Left ventricle myocardium superior (tissue), 1 donor: Measurements from ENCODE around the gene SND1. TPM values are rescaled to one million over a fixed set of nuclear protein-coding genes. Genes with fewer than 3 reads are reported as not detected.

Source experiments
- ATAC-seq: fragments of 200-7000 bp; cut with Tn5 transposase; one replicate; pipeline ENCODE4 v1.9.1; 2020; ENCODE audit warnings: mild to moderate bottlenecking, moderate library complexity
- DNase-seq: peaks from one replicate; pipeline ENCODE4 v3.0.0-alpha.2; 2020
- intact Hi-C: fragments of 100-400 bp; cut with micrococcal nuclease; formaldehyde crosslinking; loops from one replicate; pipeline ENCODE4 v1.11.0; 2022
- total RNA-seq: library from RNA; stranded (reverse); fragmentation: NEBNext Ultra II Directional; extraction: Animal tissue kit (Norgen Biotek cat#: 25700); gene quantifications from one replicate; pipeline ENCODE4 v1.2.1, GENCODE V29; 2021
- donor health status: DM: no; HTN: yes; CAD: no; lungs with severe emphysema.

SND1 gene
- total RNA-seq, 1 donor from 2014 or later = 92.3 TPM

DNA sequence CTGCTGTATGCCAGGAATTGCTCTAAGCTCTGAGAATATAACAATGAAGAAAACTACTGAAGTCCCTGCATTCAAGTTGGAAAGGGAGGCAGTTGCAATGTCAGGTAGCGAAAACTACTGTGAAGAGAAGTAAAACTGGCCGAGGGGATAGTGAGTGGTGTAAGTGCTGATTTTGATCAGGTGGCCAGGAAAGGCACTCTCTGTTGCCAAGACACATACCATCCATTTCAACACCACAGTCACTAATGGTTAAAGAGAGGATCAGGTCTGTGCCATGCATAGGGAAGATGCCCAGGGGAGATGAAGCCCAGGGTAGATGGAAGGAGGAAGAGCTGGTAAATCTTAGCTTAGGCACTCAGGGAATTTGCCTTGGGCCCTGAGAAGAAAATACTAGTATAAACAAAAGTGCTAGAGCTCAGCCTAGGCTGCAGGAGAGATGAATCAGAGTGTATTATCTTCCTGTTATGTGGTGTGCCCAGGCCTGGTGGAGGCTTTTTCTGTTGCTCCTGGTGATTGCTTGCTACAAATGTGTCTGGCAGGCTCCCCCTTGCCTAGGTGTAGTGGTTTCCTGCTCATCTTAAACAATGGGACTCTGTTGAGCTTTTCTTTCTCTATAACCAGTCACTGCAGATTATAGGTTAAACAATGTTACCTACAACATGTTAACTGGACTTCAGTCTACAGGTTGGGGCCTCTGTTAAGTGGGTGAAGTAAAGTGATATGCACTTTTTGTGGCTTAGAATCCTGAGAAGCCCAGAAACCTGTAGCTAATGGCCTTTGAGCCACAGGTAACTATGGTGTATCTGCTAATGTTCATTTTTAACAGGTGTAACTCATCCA lies 253.7 kb downstream of the SND1 start:
- intact Hi-C loops = no loop called here
- DNase-seq (no peak), ATAC-seq (no peak)

DNA sequence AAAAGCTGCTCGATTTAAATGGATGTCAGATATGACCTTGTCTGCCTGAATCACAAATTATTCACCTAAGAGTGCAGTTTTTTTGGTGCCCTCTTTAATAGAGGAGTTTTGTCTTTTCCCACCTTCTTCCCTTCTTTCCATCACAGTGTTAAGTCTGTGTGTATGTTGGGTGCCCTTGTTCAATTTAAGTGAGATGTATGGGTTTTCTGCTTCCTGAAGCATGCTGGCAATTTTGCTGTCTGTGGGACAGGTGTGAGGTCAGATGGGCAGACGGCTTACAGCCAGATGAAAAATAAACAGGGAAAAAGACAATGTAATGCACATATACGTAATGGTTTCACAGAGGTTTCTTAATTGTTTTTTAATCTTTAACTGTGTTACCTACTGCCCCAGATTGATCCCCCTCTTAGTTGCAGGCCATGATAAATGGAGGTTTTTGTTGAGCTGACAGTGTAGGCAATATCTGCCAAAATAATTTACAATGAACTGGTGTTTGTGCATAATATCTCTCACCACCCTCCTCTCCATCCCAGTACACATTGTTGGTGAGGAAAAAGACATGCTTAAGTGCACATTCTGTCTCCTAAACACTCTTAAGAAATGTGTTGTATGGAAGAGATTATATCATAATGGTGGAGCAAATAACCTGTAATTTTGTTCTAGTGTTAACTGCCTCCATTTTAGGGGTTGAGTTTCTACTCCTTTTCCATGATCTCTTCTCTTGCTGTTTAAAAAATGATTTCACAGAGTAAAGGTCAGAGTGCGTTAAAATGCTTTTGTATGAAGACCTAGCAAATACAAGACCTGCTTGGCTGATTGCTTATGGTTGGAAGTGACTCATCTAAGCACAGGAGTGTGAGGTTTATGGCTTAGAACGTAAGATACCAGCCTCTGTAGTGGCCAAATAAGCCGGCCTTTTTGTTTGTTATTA lies 255.4 kb downstream of the SND1 start:
- ATAC-seq (no peak), DNase-seq (no peak)
- intact Hi-C loops = no loop called here

DNA sequence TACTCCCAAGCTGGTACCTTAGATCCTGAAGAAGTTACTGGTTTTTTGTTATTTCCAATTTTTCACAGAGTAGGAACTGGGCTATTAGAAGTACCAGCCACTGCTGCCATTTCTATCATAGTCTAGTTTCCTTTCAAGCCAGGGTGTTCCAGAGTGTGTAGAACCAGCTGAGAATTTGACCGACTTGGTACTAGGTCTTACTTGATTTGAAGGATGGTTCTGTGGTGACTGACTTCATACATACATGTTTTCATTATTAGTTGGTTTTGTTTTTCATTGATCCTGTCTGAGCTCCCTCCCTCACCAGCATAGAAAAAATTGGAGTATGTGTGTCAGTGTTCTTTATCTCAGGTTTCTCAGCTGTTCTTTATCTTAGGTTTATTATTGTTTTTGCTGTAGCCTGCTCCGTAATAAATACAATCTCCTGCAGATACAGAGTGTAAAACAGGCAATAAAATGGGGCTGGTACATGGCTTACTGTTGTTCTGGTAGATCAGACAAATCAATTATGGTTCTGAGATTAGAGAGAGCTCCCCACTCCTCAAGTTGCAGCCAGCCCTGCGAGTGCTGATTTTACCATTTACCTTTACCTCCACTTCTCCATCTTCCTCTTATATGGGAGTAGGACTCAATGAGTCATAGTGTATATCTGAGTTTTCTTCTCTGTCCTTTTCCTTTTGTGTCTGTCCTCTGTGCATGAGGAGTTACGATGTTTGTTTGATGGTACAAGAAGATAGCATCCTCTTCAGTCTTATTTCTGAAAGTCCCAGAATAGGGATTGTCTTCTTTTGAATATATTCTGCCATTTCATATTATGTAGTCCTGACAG lies 256.6 kb downstream of the SND1 start:
- DNase-seq (no peak), ATAC-seq (no peak)
- intact Hi-C loops = no loop called here

DNA sequence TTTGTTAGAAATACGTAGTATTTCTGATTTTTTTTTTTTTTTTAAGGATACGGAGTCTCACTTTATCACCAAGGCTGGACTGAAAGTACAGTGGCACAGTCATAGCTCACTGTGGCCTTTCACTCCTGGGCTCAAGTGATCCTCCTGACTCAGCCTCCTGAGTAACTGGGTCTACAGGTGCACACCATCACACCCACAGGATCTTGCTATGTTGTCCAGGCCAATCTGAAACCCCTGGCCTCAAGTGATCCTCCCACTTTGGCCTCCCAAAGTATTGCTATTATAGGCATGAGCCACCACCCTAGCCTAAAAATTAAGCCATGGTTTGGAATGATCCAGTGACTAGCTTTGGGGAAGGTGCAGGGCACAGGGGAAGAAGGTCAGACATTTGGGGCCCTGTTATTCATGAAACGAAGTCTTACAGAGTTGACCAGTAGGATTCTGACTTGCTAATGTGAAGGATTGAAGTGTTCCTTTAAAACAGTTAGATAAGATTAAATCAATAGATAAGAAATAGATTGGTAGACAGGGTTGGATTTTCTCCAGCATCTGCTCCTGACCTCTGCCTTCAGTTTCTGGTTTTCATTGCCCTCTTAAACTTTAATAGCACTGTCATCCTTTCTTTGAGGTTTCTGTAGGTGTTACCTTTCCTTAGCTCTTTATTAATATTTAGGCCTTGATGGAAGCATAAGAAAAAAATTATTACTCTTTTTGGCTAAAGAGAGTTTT lies 257.6 kb downstream of the SND1 start:
- intact Hi-C loops = no loop called here
- DNase-seq (no peak), ATAC-seq (no peak)

DNA sequence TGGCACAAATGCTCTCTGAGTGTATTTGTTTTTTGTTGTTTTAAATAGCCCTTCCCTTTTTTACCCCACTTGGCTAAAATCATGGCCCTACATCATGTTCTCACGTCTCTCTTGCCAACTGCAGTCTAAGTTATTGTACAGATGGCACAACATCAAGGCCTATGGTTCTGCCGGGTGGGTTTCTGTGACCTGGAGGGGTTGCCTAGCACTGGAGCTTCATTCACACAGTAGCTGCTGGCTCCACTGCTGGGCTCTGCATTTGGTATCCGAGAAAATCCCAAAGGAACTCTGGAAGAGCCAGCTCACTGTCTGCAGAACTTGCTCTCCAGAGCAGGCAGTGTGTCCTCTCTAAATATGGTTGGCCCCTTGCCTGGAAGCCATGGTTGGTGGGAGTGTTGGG lies 258.7 kb downstream of the SND1 start:
- no peak for ATAC-seq
- DNase-seq = no peak
- intact Hi-C loops = no loop called here

DNA sequence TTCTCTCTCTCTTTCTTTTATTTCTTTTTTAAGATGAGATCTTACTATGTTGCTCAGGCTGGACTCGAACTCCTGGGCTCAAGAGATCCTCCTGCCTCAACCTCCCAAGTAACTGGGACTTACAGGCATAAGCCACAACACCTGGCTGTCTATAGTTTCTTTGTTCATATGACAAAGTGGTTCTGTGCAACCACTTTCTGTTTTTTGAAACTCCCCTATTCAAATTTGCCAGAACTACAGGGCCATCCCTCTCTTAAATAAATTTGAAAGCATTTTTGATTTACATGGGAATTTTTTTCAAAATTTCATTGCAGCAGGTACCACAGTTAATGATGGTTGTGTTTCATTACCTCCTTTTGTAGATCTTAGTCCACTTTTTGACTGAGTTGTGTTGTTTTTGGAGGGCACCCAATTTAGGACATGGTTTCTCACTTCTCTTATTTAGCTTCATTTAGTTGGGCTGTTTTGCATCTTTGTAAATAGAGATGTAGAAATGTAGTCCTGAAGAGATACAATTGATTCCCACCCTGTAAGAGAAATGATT lies 260.0 kb downstream of the SND1 start:
- no peak for ATAC-seq
- DNase-seq = no peak
- intact Hi-C loops = no loop called here

DNA sequence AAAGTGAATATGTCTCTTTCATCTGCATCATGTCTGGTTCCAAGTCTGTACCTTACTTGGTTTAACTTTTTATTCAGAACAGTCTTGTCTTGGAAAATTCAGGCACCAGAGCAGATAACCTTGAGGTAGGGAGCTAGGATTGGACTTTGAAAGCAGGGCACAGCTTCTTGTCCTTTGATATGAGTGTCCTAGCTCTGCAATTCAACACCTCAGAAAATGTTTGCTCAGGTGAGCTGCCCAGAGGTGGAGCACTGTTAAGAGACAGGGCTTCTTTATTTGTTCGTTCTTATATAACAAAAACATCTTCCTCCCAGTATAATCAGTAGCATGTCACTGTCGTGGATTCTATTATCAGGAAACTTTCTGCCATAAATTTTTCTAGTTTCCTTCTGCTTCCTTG lies 260.9 kb downstream of the SND1 start:
- no peak for ATAC-seq
- intact Hi-C loops = no loop called here

DNA sequence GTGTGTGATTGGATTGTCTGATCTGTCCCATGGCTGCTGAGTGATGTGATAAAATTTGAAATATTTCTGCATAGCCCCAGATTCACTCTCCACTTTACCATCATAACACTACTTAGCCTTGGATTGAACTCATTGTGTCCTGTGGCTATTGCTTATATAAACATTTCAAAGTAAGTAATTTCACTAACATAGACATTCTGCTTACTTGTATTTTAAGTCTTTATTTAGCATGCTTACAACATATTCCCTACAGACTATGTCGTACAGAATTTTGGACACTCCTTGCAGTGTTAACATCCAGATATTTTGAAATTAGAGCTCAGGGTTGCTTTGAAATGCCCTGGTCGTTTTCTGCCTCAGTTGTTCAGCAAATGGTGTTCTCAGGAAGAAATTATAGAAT lies 261.7 kb downstream of the SND1 start:
- DNase-seq (no peak), ATAC-seq (no peak)
- intact Hi-C loops = no loop called here

More for the DNA sequence above, 260.9 kb downstream of the SND1 start:
- DNase-seq = no peak

DNA sequence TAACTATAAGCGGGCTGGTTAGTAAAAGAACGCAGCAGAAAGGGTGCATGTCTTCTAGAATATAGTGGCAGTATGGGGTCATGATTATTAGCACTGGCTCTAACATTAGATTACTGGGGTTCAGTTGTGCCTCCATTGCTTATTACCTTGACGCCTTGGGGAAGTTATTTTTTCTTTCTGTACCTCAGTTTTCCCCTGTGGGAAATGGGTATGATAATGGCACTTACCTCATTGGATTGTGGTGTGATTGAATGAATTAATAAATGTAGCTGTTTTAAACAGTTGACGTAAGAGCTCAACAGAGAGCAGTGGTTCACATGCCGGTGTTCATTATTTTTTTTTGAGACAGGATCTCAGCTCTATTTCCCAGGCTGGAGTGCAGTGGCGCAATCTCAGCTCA lies 262.7 kb downstream of the SND1 start:
- DNase-seq = no peak
- intact Hi-C loops = no loop called here
- ATAC-seq = no peak

DNA sequence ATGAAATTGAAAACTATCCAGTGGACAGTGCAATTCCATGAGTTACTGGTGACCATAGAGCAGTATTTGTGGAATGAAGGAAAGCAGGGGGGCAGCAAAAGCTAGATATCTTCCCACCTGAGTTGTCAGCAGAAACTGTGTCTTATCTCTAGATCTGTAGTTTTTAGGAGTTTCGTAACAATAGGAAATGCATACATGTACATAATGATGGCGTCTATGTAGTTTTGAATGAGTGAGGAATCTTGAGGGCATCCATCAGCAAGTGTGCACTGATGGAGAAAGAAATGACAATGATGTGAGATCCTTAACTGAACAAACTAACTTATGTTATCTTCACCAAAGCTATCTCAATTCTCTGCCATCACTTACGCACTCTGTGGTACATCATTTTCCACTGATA lies 264.7 kb downstream of the SND1 start:
- DNase-seq (no peak), ATAC-seq (no peak)
- intact Hi-C loops = no loop called here

DNA sequence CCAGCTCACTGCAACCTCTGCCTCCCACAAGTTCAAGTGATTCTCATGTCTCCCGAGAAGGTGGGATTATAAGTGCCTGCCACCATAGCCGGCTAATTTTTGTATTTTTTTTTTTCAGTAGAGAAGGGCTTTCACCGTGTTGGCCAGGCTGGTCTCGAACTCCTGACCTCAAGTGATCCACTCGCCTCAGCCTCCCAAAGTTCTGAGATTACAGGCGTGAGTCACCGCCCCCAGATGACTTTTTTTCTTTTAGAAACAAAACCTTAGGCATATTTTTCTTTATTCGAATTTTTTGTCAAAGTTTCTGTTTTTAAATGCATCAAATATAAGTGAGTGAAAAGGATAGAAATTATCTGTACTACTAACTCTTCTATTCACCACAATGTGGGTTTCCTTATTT lies 266.1 kb downstream of the SND1 start:
- intact Hi-C loops = no loop called here
- ATAC-seq = no peak
- no peak for DNase-seq

DNA sequence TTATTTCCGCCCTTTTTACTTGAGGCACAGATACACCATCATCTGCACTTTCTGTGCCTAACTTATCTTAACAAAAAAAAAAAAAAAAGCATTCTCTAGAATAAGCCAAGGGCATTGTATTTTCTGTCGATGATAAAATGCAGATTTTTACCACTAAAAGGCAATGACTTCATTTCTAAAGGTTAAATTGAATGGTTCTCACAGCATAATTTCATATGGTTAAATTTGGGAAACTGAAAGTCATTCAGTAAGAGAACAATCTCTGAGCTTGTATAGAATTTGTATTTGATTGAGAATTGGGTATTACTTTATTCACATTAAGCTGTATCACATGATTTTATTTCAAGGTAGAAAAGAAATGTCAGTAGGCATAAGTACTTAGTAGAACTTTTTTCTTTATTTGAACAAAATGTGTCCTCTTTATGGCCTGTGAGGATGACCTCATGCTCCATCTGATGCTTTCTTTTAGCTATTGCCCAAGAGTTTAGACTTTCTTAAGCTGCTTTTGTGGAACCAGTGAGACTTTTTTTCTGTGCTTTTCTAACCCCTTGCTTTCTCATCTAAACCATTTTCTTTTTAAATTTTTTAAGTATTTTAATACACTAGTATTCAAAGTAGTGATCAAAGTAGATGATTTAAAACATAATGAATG lies 268.9 kb downstream of the SND1 start:
- intact Hi-C loops = no loop called here
- peak; percentile 33 for ATAC-seq
- no peak for DNase-seq

DNA sequence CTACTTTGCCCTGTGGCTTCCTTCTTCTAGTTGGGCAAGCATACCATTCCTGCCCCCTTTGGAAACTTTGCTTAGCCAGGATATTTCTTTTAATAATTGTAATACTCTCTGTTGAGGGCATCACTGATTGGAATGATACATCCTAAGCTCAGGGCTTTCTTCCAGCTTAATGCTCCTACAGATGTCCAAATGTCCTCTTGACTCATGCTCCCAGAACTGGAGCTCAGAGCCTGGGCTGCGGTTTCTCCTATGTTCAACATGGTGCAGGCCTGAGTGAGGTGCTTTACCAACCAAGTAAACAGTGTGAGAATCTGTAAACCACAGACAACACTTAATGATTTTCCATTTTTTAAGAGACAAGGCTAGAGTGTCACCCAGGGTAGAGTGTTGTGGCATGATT lies 270.7 kb downstream of the SND1 start:
- intact Hi-C loops = no loop called here
- ATAC-seq (no peak), DNase-seq (no peak)

DNA sequence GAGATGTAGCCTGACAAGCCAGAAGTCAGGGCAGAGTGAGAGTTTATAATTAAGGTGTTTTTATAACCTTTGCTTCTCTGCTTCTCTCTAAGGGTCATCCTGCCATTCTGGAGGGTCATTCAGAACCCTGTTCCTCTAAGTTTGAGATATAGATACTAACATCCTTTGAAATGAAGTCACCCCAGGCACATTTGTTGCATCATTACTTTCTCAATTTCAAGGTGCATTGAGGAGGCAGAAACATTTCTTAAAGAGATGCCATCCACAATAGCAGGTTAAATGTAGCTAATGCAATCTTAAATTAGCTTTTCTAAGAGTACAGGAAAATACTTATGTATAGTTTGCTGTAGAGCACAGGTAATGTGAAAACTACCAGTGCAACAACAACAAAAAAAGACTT lies 272.9 kb downstream of the SND1 start:
- intact Hi-C loops = no loop called here
- no peak for DNase-seq

DNA sequence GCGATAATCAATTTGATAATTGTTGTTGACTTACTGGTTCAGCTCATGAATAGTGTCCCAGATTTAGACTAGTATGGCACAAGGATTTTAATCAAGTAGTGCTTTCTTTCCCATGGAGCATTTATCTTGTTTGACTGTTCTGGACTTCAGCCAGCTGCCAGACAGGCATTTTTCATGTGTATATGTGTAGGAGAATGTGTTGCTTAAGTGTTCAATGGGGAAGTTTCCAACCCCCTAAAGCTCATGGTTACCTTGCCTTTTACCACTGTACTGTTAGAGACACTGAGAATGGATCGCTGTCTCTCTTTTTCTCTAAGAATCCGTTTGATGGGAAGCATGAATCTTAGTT lies 275.3 kb downstream of the SND1 start:
- intact Hi-C loops = no loop called here
- DNase-seq (no peak), ATAC-seq (peak; percentile 24)

More for the DNA sequence above, 272.9 kb downstream of the SND1 start:
- no peak for ATAC-seq

DNA sequence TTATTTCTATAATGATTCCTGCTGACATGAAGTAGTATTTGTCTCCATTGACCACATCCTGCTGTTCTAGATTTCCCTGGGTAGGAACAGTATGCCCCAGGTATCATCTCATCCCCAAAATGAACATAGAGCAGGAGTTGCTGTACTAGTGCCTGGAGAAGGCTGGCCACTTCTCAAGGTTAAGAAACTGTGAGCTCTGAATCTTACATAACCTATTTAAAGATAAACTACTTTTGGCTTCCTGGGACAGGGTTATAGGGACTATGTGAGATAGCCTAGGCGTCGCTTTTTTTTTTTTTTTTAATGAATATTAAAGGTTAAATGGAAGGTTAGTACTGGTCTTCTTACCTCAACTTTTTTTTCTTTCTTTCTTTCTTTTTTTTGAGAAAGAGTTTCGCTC lies 276.2 kb downstream of the SND1 start:
- DNase-seq = no peak
- no peak for ATAC-seq
- intact Hi-C loops = no loop called here

DNA sequence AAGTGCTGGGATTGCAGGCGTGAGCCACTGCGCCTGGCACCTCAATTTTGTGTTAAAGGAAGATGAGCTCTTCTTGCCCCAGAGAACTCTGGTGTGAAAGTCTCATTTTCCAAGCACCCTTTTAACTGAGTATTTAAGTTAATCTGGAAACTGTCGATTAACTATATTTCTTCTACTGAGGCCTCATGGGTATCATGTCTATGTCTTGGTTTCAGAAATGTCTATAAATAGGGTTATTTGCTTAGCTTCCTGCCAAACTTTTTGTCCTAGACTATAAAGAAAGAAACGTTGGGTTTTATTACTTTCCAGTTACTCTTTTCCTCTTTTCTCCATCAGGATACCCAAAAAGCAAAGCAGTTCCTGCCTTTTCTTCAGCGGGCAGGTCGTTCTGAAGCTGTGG lies 276.9 kb downstream of the SND1 start:
- ATAC-seq (no peak), DNase-seq (no peak)
- intact Hi-C loops = no loop called here
